Stimulated activated CD8-positive, alpha-beta memory T cell treated with anti-CD3 and anti-CD28 coated beads, Interleukin-15, amount 100 ng/mL, for 48 hours (primary cell): ENCODE data around the gene CBX8.

Source experiments
- DNase-seq, 2 donors: peaks; one replicate each; pipeline ENCODE4 v3.0.0-alpha.2; 2020; ENCODE audit warnings: low read depth in 2 of 2

Gene CBX8

GRCh38 chr17:79819534-79820276 is 22.8 kb upstream of the CBX8 start:
- no peak for DNase-seq

GRCh38 chr17:79819085-79819484 is 22.2 kb upstream of the CBX8 start:
- DNase-seq = no peak

- DNase-seq = no peak
Measured at GRCh38 chr17:79818026-79818758, 21.3 kb upstream of the CBX8 start.

GRCh38 chr17:79815836-79816461 is 19.1 kb upstream of the CBX8 start:
- DNase-seq = no peak

GRCh38 chr17:79814974-79815835 is 18.3 kb upstream of the CBX8 start:
- no peak for DNase-seq

- DNase-seq = no peak
Measured at GRCh38 chr17:79814127-79814973, 17.5 kb upstream of the CBX8 start.

- DNase-seq = no peak
Measured at GRCh38 chr17:79813297-79814126, 16.6 kb upstream of the CBX8 start.

GRCh38 chr17:79812353-79813258 is 15.7 kb upstream of the CBX8 start:
- DNase-seq = no peak

- DNase-seq = no peak
Measured at GRCh38 chr17:79811868-79812352, 15.0 kb upstream of the CBX8 start.

- DNase-seq = no peak
Measured at GRCh38 chr17:79811011-79811867, 14.4 kb upstream of the CBX8 start.

- DNase-seq = peak; percentile 61 to 67
Measured at GRCh38 chr17:79810130-79811010, 13.5 kb upstream of the CBX8 start.

GRCh38 chr17:79809530-79810129 is 12.8 kb upstream of the CBX8 start:
- DNase-seq = no peak

- no peak for DNase-seq
Measured at GRCh38 chr17:79808763-79809529, 12.1 kb upstream of the CBX8 start.

- no peak for DNase-seq
Measured at GRCh38 chr17:79806863-79807720, 10.2 kb upstream of the CBX8 start.

GRCh38 chr17:79806446-79806760 is 9.5 kb upstream of the CBX8 start:
- no peak for DNase-seq
